DOHH2 (cell line): ENCODE data around the gene STPG3.

Experiments used
- EZH2phosphoT487 ChIP-seq: fragments of 200-600 bp; sonication (generic); IDR thresholded peaks from 2 replicates; pipeline ENCODE4 v1.6.1; 2017; ENCODE audit warnings: borderline replicate concordance, mild to moderate bottlenecking, antibody characterized with exemption, low read length, moderate library complexity, mixed read lengths
- TF ChIP-seq, protein P1 (sequence below): fragments of 200-600 bp; sonication (generic); IDR thresholded peaks from one replicate; pipeline ENCODE4 v1.5.1; 2014; ENCODE audit warnings: antibody characterized with exemption, mild to moderate bottlenecking, low read depth, low read length; ENCODE audit not compliant: poor library complexity, severe bottlenecking

GRCh38 chr9:137294681-137295237 is 43.7 kb downstream of the STPG3 start:
- TF ChIP-seq, protein P1, sequence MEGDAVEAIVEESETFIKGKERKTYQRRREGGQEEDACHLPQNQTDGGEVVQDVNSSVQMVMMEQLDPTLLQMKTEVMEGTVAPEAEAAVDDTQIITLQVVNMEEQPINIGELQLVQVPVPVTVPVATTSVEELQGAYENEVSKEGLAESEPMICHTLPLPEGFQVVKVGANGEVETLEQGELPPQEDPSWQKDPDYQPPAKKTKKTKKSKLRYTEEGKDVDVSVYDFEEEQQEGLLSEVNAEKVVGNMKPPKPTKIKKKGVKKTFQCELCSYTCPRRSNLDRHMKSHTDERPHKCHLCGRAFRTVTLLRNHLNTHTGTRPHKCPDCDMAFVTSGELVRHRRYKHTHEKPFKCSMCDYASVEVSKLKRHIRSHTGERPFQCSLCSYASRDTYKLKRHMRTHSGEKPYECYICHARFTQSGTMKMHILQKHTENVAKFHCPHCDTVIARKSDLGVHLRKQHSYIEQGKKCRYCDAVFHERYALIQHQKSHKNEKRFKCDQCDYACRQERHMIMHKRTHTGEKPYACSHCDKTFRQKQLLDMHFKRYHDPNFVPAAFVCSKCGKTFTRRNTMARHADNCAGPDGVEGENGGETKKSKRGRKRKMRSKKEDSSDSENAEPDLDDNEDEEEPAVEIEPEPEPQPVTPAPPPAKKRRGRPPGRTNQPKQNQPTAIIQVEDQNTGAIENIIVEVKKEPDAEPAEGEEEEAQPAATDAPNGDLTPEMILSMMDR = peak; percentile 40
- no peak for TF ChIP-seq EZH2phosphoT487
